Left lung (tissue), 10 donors: ENCODE data around the gene STK35. TPM values are rescaled to one million over a fixed set of nuclear protein-coding genes. Genes with fewer than 3 reads are reported as not detected.

Experiments
- ATAC-seq: fragments of 200-7000 bp; cut with Tn5 transposase; one replicate; pipeline ENCODE4 v1.9.1; 2020; ENCODE audit warnings: moderate library complexity
- DNase-seq, 4 donors: peaks; one replicate each; pipeline ENCODE4 v3.0.0-alpha.2; 2013 to 2020
- H3K27ac ChIP-seq, 2 donors: fragments of 200-600 bp; sonication (generic) in 1 of 2; one replicate each; pipeline versions ENCODE4 v1.5.0 to v1.8.0; 2020 to 2021
- H3K27me3 ChIP-seq, 2 donors: fragments of 200-600 bp; sonication (generic) in 1 of 2; one replicate each; pipeline versions ENCODE4 v1.5.0 to v1.8.0; 2020 to 2021
- H3K36me3 ChIP-seq, 2 donors: fragments of 200-600 bp; sonication (generic) in 1 of 2; one replicate each; pipeline versions ENCODE4 v1.5.0 to v1.8.0; 2020 to 2021
- H3K4me1 ChIP-seq, 2 donors: fragments of 200-600 bp; one replicate each; pipeline ENCODE4 v1.8.0; 2021
- H3K4me3 ChIP-seq, 2 donors: fragments of 200-600 bp; sonication (generic) in 1 of 2; one replicate each; pipeline versions ENCODE4 v1.5.0 to v1.8.0; 2020 to 2021; ENCODE audit warnings: mild to moderate bottlenecking in 1 of 2
- H3K9me3 ChIP-seq, 2 donors: fragments of 200-600 bp; sonication (generic) in 1 of 2; one replicate each; pipeline versions ENCODE4 v1.5.0 to v1.8.0; 2020 to 2021
- CTCF ChIP-seq, 2 donors: fragments of 200-600 bp; sonication (generic) in 1 of 2; IDR thresholded peaks; one replicate each; pipeline versions ENCODE4 v1.5.0 to v1.8.0; 2021; ENCODE audit warnings: antibody characterized with exemption in 2 of 2
- intact Hi-C, 2 donors: fragments of 100-400 bp; cut with DNase I; formaldehyde crosslinking; loops; one replicate each; pipeline versions ENCODE4 v1.11.2 to v1.14.2; 2022
- polyA plus RNA-seq, 6 donors: library from polyadenylated mRNA; unstranded; fragments of 120-200 nt; gene quantifications; one replicate each; pipeline ENCODE4 v1.2.1, GENCODE V29; 2013; ENCODE audit not compliant: insufficient read length in 6 of 6
- total RNA-seq, 2 donors: library from RNA; stranded (reverse); fragmentation: NEBNext Ultra II Directional; extraction: Animal tissue kit (Norgen Biotek cat#: 25700); gene quantifications; one replicate each; pipeline ENCODE4 v1.2.1, GENCODE V29; 2021
- donor health status: DM: no; HTN: yes; CAD: no.
- donor health status: DM: no; HTN: no; CAD: no.

STK35 gene
- total and polyA plus RNA-seq, 8 donors = 15.8 to 20.7 (median 17.8) TPM

GRCh38 chr20:2054911-2055310 lies 46.7 kb upstream of the STK35 start:
- no peak overlapping the region for H3K4me3 ChIP-seq

GRCh38 chr20:2059411-2059810 lies 42.2 kb upstream of the STK35 start:
- Histone ChIP-seq H3K4me1 (no peaks in the 10 kb centered on the region), H3K9me3 (peaks cover 0 to 8% of the 10 kb centered on the region in 2 donors), H3K27ac (no peak overlapping the region), H3K27me3 (peaks cover 0 to 49% of the 10 kb centered on the region in 2 donors), H3K36me3 (no peaks in the 10 kb centered on the region), H3K4me3 (no peak overlapping the region)
- TF ChIP-seq CTCF (IDR thresholded peaks at IDR 0.05) = no peak
- ATAC-seq = no peak
- intact Hi-C loops = no loop called here
- DNase-seq = no peak

More at GRCh38 chr20:2054911-2055310, 46.7 kb upstream of the STK35 start:
- ATAC-seq (no peak), DNase-seq (no peak)
- intact Hi-C loops = no loop called here
- Histone ChIP-seq H3K36me3 (no peaks in the 10 kb centered on the region), H3K9me3 (peaks cover 0 to 17% of the 10 kb centered on the region in 2 donors), H3K27ac (no peak overlapping the region), H3K4me1 (no peaks in the 10 kb centered on the region), H3K27me3 (peaks cover 0 to 77% of the 10 kb centered on the region in 2 donors)
- TF ChIP-seq CTCF (IDR thresholded peaks at IDR 0.05) = no peak

GRCh38 chr20:2065099-2065498 lies 36.5 kb upstream of the STK35 start:
- H3K27me3 ChIP-seq = peaks cover 6 to 63% of the 10 kb centered on the region in 2 donors

GRCh38 chr20:2066461-2067122 lies 35.0 kb upstream of the STK35 start:
- no peak for TF ChIP-seq CTCF (IDR thresholded peaks at IDR 0.05)
- peaks cover 6 to 71% of the 10 kb centered on the region in 2 donors for H3K27me3 ChIP-seq
- intact Hi-C loops = no loop called here

More at GRCh38 chr20:2065099-2065498, 36.5 kb upstream of the STK35 start:
- Histone ChIP-seq H3K9me3 (no peaks in the 10 kb centered on the region), H3K4me1 (no peaks in the 10 kb centered on the region), H3K4me3 (no peak overlapping the region), H3K36me3 (no peaks in the 10 kb centered on the region), H3K27ac (no peak overlapping the region)
- no peak for ATAC-seq
- intact Hi-C loops = no loop called here
- no peak for DNase-seq
- TF ChIP-seq CTCF (IDR thresholded peaks at IDR 0.05) = no peak

GRCh38 chr20:2080532-2081224 lies 20.9 kb upstream of the STK35 start:
- TF ChIP-seq CTCF (IDR thresholded peaks at IDR 0.05) = no peak
- no peak for ATAC-seq
- Histone ChIP-seq H3K9me3 (no peaks in the 10 kb centered on the region), H3K27ac (no peak overlapping the region), H3K4me3 (no peak overlapping the region), H3K4me1 (peaks cover 0 to 5% of the 10 kb centered on the region in 2 donors), H3K27me3 (peaks cover 3 to 68% of the 10 kb centered on the region in 2 donors), H3K36me3 (no peaks in the 10 kb centered on the region)
- intact Hi-C loops = no loop called here
- DNase-seq = no peak

More at GRCh38 chr20:2066461-2067122, 35.0 kb upstream of the STK35 start:
- H3K36me3 ChIP-seq = no peaks in the 10 kb centered on the region
- DNase-seq (no peak), ATAC-seq (no peak)
- no peak overlapping the region for H3K27ac ChIP-seq
- H3K9me3 ChIP-seq = no peaks in the 10 kb centered on the region
- no peaks in the 10 kb centered on the region for H3K4me1 ChIP-seq
- no peak overlapping the region for H3K4me3 ChIP-seq
